ENCODE measurements around the gene FOXA1. TPM values are rescaled to one million over a fixed set of nuclear protein-coding genes. Genes with fewer than 3 reads are reported as not detected.

Gene FOXA1
- total and polyA plus RNA-seq, 2 of the 4 experiments (the other 2 are of a cell fraction) = 0.18 to 0.31 TPM

DNA sequence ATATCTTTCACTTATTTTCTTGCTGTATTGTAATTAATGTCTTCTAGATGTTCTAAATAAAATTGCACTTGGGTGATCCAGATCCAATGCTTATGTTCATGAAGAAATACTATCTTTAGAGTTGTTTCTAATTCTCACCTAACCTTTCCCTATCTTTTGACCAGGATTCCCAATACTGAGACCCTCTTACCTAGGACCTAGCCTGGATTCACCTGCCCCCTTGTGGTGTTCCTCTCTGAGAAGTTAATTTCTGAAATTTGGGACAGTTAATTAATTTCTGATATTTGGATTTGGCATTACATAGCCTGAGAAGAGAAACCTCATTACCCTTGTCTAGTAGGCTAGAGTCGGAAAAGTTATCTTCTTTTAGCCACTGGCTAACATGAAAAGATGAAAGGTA is 29.5 kb downstream of the FOXA1 start:
- no peaks in the 10 kb centered on the region for H3K36me3 ChIP-seq (ENCODE audit: control insufficient read depth, insufficient read depth, low read length)
- H2BK15ac ChIP-seq (ENCODE audit: low read depth, low read length) = no peak overlapping the region
- no peak overlapping the region for H4K8ac ChIP-seq (ENCODE audit: low read depth in 2 of 2, low read length in 2 of 2)
- H3K18ac ChIP-seq (ENCODE audit: low read depth, low read length) = no peak overlapping the region
- no peaks in the 10 kb centered on the region for H3K27me3 ChIP-seq (ENCODE audit: control insufficient read depth, insufficient read depth, low read length)
- no peak for ATAC-seq (ENCODE audit: low read depth)
- H2AK5ac ChIP-seq (ENCODE audit: low read depth, low read length) = no peak overlapping the region
- no peak overlapping the region for H3K27ac ChIP-seq (ENCODE audit: insufficient read depth, low read length)
- H3K9ac ChIP-seq (ENCODE audit: low read depth, low read length) = no peak overlapping the region
- H2AK9ac ChIP-seq (replicated peaks; ENCODE audit: low read depth, low read length, poor library complexity) = no peak overlapping the region
- no peak overlapping the region for H2BK20ac ChIP-seq (ENCODE audit: low read depth, low read length)
- no peak overlapping the region for H2AFZ ChIP-seq (replicated peaks; ENCODE audit: low read length, poor library complexity)
- no peaks in the 10 kb centered on the region for H3K79me1 ChIP-seq (ENCODE audit: low read depth in 1 of 2, low read length in 2 of 2)
- dilution Hi-C loops (cut with HindIII; ENCODE audit: low sequenced_read_pairs, unreplicated experiment) = no loop called here
- H3K9me1 ChIP-seq (ENCODE audit: insufficient read depth, low read length) = no peaks in the 10 kb centered on the region
- H3K14ac ChIP-seq (replicated peaks; ENCODE audit: low read depth, low read length) = no peak overlapping the region
- POLR2A ChIA-PET (ENCODE audit: unreplicated experiment) = no interaction called here
- no TSS peak for BruUV-seq (replicated peaks)
- H4K5ac ChIP-seq (ENCODE audit: low read depth, low read length) = no peak overlapping the region
- H3K9me3 ChIP-seq (ENCODE audit: control insufficient read depth, insufficient read depth, low read length) = no peaks in the 10 kb centered on the region
- in situ Hi-C loops (cut with MboI; ENCODE audit: low sequenced_read_pairs) = no loop called here
- no peak for DNase-seq
- H3K4me1 ChIP-seq (ENCODE audit: control insufficient read depth, insufficient read depth, low read length) = no peaks in the 10 kb centered on the region
- H3K4ac ChIP-seq (ENCODE audit: low read depth, low read length) = no peak overlapping the region
- H3K23ac ChIP-seq (ENCODE audit: low read depth, low read length) = no peak overlapping the region
- H3K56ac ChIP-seq (ENCODE audit: extremely low read depth, insufficient read depth, low read length) = no peak overlapping the region
- no peaks in the 10 kb centered on the region for H4K20me1 ChIP-seq (ENCODE audit: insufficient read depth, low read length)
- H2BK120ac ChIP-seq (ENCODE audit: low read depth, low read length) = no peak overlapping the region
- no peak overlapping the region for H2BK5ac ChIP-seq (ENCODE audit: low read depth, low read length, poor library complexity, severe bottlenecking)
- intact Hi-C loops (cut with micrococcal nuclease) = no loop called here
- no peak overlapping the region for H4K91ac ChIP-seq (ENCODE audit: insufficient read depth, low read depth, low read length)
- WGBS, 2 experiments (ENCODE audit: extremely low coverage in 2 of 2, insufficient read length in 1 of 2) = no CpG with 5 or more reads among the region's 1 CpG
- no peak overlapping the region for H3K4me3 ChIP-seq (ENCODE audit: insufficient read depth, low read depth, low read length)
- TF ChIP-seq, protein P1, sequence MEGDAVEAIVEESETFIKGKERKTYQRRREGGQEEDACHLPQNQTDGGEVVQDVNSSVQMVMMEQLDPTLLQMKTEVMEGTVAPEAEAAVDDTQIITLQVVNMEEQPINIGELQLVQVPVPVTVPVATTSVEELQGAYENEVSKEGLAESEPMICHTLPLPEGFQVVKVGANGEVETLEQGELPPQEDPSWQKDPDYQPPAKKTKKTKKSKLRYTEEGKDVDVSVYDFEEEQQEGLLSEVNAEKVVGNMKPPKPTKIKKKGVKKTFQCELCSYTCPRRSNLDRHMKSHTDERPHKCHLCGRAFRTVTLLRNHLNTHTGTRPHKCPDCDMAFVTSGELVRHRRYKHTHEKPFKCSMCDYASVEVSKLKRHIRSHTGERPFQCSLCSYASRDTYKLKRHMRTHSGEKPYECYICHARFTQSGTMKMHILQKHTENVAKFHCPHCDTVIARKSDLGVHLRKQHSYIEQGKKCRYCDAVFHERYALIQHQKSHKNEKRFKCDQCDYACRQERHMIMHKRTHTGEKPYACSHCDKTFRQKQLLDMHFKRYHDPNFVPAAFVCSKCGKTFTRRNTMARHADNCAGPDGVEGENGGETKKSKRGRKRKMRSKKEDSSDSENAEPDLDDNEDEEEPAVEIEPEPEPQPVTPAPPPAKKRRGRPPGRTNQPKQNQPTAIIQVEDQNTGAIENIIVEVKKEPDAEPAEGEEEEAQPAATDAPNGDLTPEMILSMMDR (conservative IDR thresholded peaks at IDR 0.05; ENCODE audit: low read depth, low read length) = peak; percentile 16; the same call in 1 of the 2 replicates
- TF ChIP-seq CHD1 (IDR thresholded peaks at IDR 0.05; ENCODE audit: low read depth, low read length) = no peak
- no peak overlapping the region for H3K4me2 ChIP-seq (ENCODE audit: low read depth, low read length)
- CTCF ChIA-PET = no interaction called here
